ENCODE data around the gene CCDC92.

CCDC92 gene

GRCh38 chr12:123941000-123941399, 31.6 kb downstream of the CCDC92 start:
- H3K9me2 ChIP-seq (replicated peaks; ENCODE audit: insufficient read depth, low read length) = no peaks in the 10 kb centered on the region
- H3K9me3 ChIP-seq (replicated peaks; ENCODE audit: insufficient read depth, low read length) = no peaks in the 10 kb centered on the region
- H3K36me3 ChIP-seq (replicated peaks; ENCODE audit: insufficient read depth, low read length) = no peaks in the 10 kb centered on the region
- H3K27ac ChIP-seq (ENCODE audit: low read length) = no peak overlapping the region
- H3K4me3 ChIP-seq (ENCODE audit: low read length) = no peak overlapping the region
- DNase-seq = no peak
- no peaks in the 10 kb centered on the region for H3K79me2 ChIP-seq (ENCODE audit: low read length)
- H3K4me1 ChIP-seq (ENCODE audit: low read length) = no peaks in the 10 kb centered on the region
- TF ChIP-seq EZH2 (optimal IDR thresholded peaks at IDR 0.05; ENCODE audit: low read depth, low read length) = no peak
- no peak for TF ChIP-seq CTCF (IDR thresholded peaks at IDR 0.05; ENCODE audit: low read length)
- TF ChIP-seq EZH2phosphoT487 (IDR thresholded peaks at IDR 0.05; ENCODE audit: low read length) = no peak
- no peak overlapping the region for H3K9ac ChIP-seq (ENCODE audit: low read length)
- H3F3A ChIP-seq (ENCODE audit: insufficient read depth, low read length) = no peaks in the 10 kb centered on the region
- no peaks in the 10 kb centered on the region for H4K20me1 ChIP-seq (ENCODE audit: insufficient read depth, low read length)
- H2AFZ ChIP-seq (ENCODE audit: low read length) = no peak overlapping the region
- no peaks in the 10 kb centered on the region for H3K27me3 ChIP-seq (replicated peaks; ENCODE audit: insufficient read depth, low read length)
- no peak overlapping the region for H3K4me2 ChIP-seq (ENCODE audit: low read depth, low read length)

GRCh38 chr12:123940627-123940966, 32.0 kb downstream of the CCDC92 start:
- no peak overlapping the region for H3K9ac ChIP-seq (ENCODE audit: low read length)
- H3K9me3 ChIP-seq (replicated peaks; ENCODE audit: insufficient read depth, low read length) = no peaks in the 10 kb centered on the region
- H3K4me3 ChIP-seq (ENCODE audit: low read length) = no peak overlapping the region
- H3K79me2 ChIP-seq (ENCODE audit: low read length) = no peaks in the 10 kb centered on the region
- H3K9me2 ChIP-seq (replicated peaks; ENCODE audit: insufficient read depth, low read length) = no peaks in the 10 kb centered on the region
- H3F3A ChIP-seq (ENCODE audit: insufficient read depth, low read length) = no peaks in the 10 kb centered on the region
- H3K27me3 ChIP-seq (replicated peaks; ENCODE audit: insufficient read depth, low read length) = no peaks in the 10 kb centered on the region
- no peak for TF ChIP-seq EZH2phosphoT487 (IDR thresholded peaks at IDR 0.05; ENCODE audit: low read length)
- TF ChIP-seq CTCF (IDR thresholded peaks at IDR 0.05; ENCODE audit: low read length) = no peak
- TF ChIP-seq EZH2 (optimal IDR thresholded peaks at IDR 0.05; ENCODE audit: low read depth, low read length) = no peak
- H2AFZ ChIP-seq (ENCODE audit: low read length) = no peak overlapping the region
- H3K4me1 ChIP-seq (ENCODE audit: low read length) = no peaks in the 10 kb centered on the region
- DNase-seq = no peak
- H4K20me1 ChIP-seq (ENCODE audit: insufficient read depth, low read length) = no peaks in the 10 kb centered on the region
- H3K36me3 ChIP-seq (replicated peaks; ENCODE audit: insufficient read depth, low read length) = no peaks in the 10 kb centered on the region
- no peak overlapping the region for H3K4me2 ChIP-seq (ENCODE audit: low read depth, low read length)
- H3K27ac ChIP-seq (ENCODE audit: low read length) = no peak overlapping the region

GRCh38 chr12:123939716-123940626, 32.7 kb downstream of the CCDC92 start:
- Histone ChIP-seq H3K9me3 (replicated peaks; ENCODE audit: insufficient read depth, low read length) (no peaks in the 10 kb centered on the region), H3K27me3 (replicated peaks; ENCODE audit: insufficient read depth, low read length) (no peaks in the 10 kb centered on the region), H3K4me3 (ENCODE audit: low read length) (no peak overlapping the region), H3K9ac (ENCODE audit: low read length) (no peak overlapping the region), H3F3A (ENCODE audit: insufficient read depth, low read length) (no peaks in the 10 kb centered on the region), H3K27ac (ENCODE audit: low read length) (no peak overlapping the region), H4K20me1 (ENCODE audit: insufficient read depth, low read length) (no peaks in the 10 kb centered on the region), H3K36me3 (replicated peaks; ENCODE audit: insufficient read depth, low read length) (no peaks in the 10 kb centered on the region), H3K79me2 (ENCODE audit: low read length) (no peaks in the 10 kb centered on the region), H3K4me1 (ENCODE audit: low read length) (no peaks in the 10 kb centered on the region), H2AFZ (ENCODE audit: low read length) (no peak overlapping the region), H3K4me2 (ENCODE audit: low read depth, low read length) (no peak overlapping the region), H3K9me2 (replicated peaks; ENCODE audit: insufficient read depth, low read length) (no peaks in the 10 kb centered on the region)
- TF ChIP-seq CTCF (IDR thresholded peaks at IDR 0.05; ENCODE audit: low read length) = no peak
- DNase-seq = no peak
